ENCODE measurements around the gene RAPGEF1. TPM values are rescaled to one million over a fixed set of nuclear protein-coding genes. Genes with fewer than 3 reads are reported as not detected.

RAPGEF1 gene
- total RNA-seq, 1 experiment from 2014 or later, result 55.6 TPM

- Histone ChIP-seq H2AK5ac (ENCODE audit: insufficient read length, low read length) (no peak overlapping the region), H2BK5ac (ENCODE audit: insufficient read length, low read length) (no peak overlapping the region), H4K5ac (ENCODE audit: insufficient read length, low read depth, low read length) (no peak overlapping the region), H3K79me2 (ENCODE audit: insufficient read depth, low read length) (no peaks in the 10 kb centered on the region), H4K91ac (ENCODE audit: insufficient read length, low read depth, low read length) (no peak overlapping the region), H3K79me1 (ENCODE audit: insufficient read depth, low read depth, low read length, poor library complexity, severe bottlenecking) (no peaks in the 10 kb centered on the region), H2AFZ (ENCODE audit: low read length) (no peak overlapping the region), H3K56ac (ENCODE audit: insufficient read length, low read depth, low read length) (no peak overlapping the region), H2BK15ac (ENCODE audit: low read depth, low read length) (no peak overlapping the region), H4K8ac (replicated peaks; ENCODE audit: insufficient read length, low read depth, low read length) (no peak overlapping the region), H3K27ac (ENCODE audit: insufficient read length, low read depth, low read length) (no peak overlapping the region), H2BK12ac (ENCODE audit: insufficient read length, low read depth, low read length) (no peak overlapping the region), H2BK20ac (ENCODE audit: low read depth, low read length, poor library complexity, severe bottlenecking) (no peak overlapping the region), H3K27me3 (ENCODE audit: insufficient read depth, low read length) (no peaks in the 10 kb centered on the region), H3K9ac (ENCODE audit: extremely low read depth, insufficient read length, low read length) (no peak overlapping the region), H3K4me1 (ENCODE audit: insufficient read depth, low read length) (no peaks in the 10 kb centered on the region), H2BK120ac (ENCODE audit: low read depth, low read length, poor library complexity, severe bottlenecking) (no peak overlapping the region), H3K18ac (ENCODE audit: insufficient read length, low read depth, low read length) (no peak overlapping the region), H3T11ph (ENCODE audit: low read length) (no peak overlapping the region), H3K23me2 (ENCODE audit: insufficient read length, low read depth, low read length, poor library complexity, severe bottlenecking) (no peaks in the 10 kb centered on the region), H3K4me2 (ENCODE audit: insufficient read depth, insufficient read length, low read length) (no peak overlapping the region), H3K9me3 (ENCODE audit: control insufficient read depth, low read depth, low read length) (no peaks in the 10 kb centered on the region), H4K20me1 (ENCODE audit: control insufficient read depth, insufficient read depth, insufficient read length) (no peaks in the 10 kb centered on the region), H3K14ac (ENCODE audit: insufficient read depth, low read length) (no peak overlapping the region), H3K23ac (ENCODE audit: insufficient read length, low read depth, low read length) (no peak overlapping the region), H3K4ac (ENCODE audit: low read depth, low read length) (no peak overlapping the region)
- H3K9me3 Mint-ChIP-seq, result no peaks in the 10 kb centered on the region
- WGBS (ENCODE audit: extremely low coverage, insufficient read length, low lambda C conversion rate), result no CpG with 5 or more reads among the region's 27 CpGs
- no peaks in the 10 kb centered on the region for H3K27me3 Mint-ChIP-seq (ENCODE audit: low read depth)
- H3K27ac Mint-ChIP-seq, result 0 out of 7 replicates have a peak overlapping the region, but pooled peaks of 1 of the 3 experiments have one; percentile 43
- DNase-seq, result no peak
- TF ChIP-seq, protein P1, sequence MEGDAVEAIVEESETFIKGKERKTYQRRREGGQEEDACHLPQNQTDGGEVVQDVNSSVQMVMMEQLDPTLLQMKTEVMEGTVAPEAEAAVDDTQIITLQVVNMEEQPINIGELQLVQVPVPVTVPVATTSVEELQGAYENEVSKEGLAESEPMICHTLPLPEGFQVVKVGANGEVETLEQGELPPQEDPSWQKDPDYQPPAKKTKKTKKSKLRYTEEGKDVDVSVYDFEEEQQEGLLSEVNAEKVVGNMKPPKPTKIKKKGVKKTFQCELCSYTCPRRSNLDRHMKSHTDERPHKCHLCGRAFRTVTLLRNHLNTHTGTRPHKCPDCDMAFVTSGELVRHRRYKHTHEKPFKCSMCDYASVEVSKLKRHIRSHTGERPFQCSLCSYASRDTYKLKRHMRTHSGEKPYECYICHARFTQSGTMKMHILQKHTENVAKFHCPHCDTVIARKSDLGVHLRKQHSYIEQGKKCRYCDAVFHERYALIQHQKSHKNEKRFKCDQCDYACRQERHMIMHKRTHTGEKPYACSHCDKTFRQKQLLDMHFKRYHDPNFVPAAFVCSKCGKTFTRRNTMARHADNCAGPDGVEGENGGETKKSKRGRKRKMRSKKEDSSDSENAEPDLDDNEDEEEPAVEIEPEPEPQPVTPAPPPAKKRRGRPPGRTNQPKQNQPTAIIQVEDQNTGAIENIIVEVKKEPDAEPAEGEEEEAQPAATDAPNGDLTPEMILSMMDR (conservative IDR thresholded peaks at IDR 0.05), result no peak
- no peak overlapping the region for H3K4me3 Mint-ChIP-seq
- 0 out of 4 replicates have a peak, but pooled peaks cover 0 to 2% of the 10 kb centered on the region in 2 experiments for H3K4me1 Mint-ChIP-seq
- peaks cover 17 to 62% (median 49%) of the 10 kb centered on the region in 3 experiments; a peak in 6 of 7 replicates for H3K36me3 Mint-ChIP-seq (ENCODE audit: insufficient read depth in 1 of 3, low read depth in 3 of 3)
These were observed 155.9 kb downstream of the RAPGEF1 start for GRCh38 chr9:131583836-131584555.

All from H9 (cell line).